Measurements from ENCODE around the gene CTDSPL.

CTDSPL gene

DNA sequence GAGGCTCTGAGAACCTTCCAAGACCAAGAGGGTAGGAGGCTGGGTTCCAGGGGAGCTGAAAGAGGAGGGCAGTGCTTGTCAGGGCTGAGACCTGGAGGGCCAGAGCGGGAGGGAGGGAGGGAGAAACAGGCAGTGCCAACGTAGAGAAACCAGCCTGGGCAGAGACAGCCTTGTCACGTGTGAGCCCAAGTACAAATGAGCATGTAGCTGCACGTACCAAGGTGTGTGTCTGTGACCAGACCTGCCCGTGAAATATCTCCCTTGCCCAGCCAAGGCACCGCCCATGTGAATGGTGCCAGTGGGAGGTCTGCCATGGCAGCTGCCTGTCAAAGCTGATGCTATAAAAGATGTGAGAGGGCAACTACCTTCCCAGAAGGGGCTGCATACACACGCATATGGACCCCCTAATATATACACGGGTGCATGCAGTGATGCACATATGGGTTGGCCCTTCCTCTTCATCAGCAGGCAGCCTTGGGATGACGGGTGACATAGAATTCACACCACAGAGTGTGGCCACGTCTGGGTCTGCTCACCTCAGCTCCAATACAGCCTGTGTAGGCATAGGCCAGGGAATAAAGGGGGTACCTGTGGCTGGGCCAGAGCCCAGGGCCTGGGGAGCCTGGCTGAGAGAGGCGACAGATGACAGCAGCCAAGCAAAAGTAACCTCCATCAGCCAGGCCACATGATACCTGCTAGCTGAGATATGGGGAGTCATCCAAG lies 7.8 kb upstream of the CTDSPL start:
- no peak for DNase-seq (ENCODE audit: low spot score)

DNA sequence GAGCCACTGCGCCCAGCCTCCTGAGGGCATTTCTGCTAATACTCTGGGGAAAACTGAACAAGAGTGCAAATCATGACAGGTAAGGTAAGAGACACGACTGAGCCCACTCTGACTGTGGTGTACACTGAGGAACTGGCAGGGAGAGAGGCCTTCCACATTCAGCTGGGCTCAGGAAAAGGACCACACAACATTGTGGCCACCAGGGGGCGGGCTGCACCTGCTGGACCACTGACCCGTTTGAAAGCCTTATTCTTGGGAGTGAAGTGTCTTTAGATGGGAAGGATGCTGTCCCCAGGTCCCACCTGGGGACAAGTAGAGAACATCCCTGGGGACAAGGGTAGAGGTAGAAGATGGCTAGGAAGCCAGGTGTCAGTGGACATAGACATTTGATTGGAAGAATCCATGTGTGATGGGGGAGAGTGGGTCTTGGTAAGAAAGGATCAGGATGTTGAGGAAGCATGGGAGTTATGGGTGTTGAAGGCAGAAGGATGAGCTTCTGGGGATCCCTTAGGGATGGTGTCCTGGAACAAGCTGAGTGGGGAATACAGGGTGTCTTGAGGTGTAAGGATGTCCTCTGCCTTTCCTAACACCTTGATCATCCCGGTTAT lies 6.2 kb upstream of the CTDSPL start:
- DNase-seq (ENCODE audit: low spot score) = peak; percentile 86

DNA sequence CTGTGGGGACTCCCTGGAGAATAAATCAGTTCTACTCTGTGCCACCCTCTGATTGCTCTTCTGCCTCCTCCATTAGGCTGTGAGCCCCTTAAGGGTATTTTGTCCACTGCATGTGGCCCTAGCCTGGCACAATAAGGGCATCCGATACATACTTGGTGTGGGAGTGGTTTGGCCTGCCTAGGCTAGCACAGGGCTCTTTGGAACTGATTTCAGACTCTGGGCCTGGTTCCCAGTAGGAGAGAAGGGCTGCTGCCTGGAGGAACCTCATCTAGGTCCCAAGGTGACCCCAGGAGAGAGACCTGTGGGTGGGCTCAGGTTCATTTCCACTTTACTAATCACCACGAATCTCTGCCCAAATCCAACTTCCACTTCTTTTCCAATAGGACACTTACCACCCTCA lies 5.3 kb upstream of the CTDSPL start:
- no peak for DNase-seq (ENCODE audit: low spot score)

DNA sequence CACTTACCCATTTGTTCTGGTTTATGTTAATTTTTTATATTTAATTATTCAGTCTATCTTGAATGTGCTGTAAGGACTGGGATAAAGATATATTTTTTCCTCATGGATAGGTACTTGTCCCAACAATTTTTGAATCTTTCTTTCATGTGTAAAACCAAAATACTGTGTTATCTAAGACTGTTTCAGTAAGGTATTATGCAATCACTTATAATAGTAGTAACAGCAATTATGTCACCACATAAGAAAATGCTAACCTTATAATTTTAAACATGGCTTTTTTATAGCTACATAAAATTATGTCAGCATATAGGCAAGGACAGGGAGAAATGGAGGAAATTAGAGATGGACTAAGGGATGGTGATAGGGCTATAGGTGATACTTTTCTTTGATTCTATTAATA lies 2.9 kb upstream of the CTDSPL start:
- no peak for DNase-seq (ENCODE audit: low spot score)

DNA sequence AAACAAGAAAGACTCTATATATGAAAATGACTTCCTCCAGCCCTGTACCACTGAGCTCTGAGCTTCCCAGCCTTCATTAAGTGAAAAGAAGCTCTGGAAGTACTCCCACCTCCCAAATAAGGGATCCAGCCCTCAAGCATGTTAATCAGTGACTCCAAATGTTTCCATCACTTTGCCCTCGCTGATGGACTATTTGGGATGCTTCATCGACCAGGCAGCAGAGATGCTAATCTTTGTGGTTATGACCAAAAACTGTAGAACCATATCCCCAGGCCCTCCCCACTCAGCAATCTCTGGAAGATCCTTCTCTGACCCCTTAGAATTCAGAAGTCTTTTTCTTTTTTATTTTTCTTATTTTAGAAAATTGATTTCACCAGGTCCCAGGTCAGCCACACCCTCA lies 2.3 kb upstream of the CTDSPL start:
- DNase-seq (ENCODE audit: low spot score) = no peak

DNA sequence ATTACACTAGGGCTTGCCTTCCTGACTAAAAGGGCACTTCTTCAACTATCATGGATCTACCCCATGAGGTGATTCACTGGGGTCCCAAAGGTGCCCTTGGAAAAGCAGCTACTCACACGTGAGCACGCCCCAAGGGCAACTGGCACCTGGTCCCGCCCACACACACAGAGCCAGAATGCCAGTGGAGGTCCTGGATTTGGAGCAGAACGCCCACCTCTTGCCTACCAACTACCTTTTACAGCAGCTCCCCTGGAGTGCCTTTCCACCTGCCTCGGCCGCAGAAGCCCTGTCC lies 1.8 kb upstream of the CTDSPL start:
- no peak for DNase-seq (ENCODE audit: low spot score)

DNA sequence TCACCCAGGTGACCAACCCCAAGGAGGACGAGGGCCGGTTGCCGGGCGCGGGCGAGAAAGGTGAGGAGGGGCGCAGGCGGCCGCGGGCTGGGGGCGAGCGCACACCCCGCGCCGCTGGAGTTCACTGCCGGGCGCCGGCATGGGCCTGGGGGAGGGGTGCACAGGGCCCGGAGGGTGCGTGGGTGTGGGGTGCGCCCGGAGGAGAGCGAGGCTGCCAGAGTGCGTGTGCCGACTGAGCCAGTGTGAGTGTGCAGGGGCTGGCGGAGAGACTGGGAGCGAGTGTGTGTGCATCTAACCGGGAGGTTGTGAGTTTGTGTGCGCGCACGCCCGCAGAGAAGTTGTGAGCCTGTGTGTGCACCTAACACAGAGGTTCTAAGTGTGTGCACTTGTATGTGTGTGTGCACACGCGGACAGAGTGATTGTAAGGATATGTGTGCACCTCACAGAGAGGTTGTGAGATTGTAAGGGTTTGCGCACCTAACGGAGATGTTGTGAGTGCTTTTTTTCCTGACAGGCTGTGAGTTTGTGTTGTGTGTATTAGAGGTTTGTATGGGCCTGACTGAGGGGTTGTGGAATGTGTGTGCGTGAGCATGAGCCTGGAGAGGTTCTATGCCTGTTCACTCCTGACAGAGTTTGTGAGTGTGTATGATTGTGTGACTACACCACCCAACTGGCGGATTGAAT lies 681 bp downstream of the CTDSPL start:
- peak; percentile 83 for DNase-seq (ENCODE audit: low spot score)

DNA sequence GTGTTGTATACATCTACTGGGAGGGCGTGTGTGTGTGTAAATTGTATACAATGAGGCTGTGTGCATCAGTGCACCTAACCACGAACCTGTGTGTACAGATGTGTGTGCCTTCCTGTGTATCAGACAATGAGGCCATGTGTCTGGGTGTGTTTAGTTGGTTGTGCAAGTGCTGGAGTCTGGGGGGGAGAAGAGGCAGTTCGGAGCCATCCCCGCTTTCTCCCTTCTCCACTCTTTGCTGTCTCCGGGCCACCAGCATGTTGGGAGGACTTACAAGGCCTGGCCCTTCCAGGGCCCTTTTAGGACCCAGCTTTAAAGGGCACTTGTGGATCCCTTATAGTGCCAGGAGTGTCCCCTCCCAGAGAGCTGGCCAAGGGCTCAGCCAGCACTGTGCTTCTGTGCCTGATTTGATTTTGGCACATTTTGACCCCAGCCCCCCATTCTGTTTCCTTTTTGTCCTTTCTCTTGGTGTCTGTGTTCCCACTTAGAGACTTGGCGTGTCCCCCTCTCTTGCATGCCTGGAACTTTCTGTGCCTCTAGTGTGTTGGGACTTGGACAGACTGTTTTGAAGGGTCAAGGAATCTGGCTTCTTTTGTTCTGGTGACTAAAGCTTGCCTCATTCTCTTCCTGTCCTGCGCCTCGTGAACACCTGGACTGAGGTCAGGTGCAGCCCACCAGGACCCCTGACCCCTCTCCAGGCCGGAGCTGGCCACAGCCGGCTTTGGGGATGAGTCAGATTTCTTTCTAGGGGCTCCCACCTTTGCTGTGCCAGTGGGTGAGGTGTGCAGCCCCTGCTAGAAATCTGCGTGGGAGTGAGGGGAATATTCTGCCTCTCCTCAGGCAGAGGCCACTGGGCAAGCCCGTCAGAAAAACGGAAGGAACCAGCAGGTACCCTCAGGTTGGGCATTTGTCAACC lies 1.5 kb downstream of the CTDSPL start:
- peak; percentile 37 for DNase-seq (ENCODE audit: low spot score)

DNA sequence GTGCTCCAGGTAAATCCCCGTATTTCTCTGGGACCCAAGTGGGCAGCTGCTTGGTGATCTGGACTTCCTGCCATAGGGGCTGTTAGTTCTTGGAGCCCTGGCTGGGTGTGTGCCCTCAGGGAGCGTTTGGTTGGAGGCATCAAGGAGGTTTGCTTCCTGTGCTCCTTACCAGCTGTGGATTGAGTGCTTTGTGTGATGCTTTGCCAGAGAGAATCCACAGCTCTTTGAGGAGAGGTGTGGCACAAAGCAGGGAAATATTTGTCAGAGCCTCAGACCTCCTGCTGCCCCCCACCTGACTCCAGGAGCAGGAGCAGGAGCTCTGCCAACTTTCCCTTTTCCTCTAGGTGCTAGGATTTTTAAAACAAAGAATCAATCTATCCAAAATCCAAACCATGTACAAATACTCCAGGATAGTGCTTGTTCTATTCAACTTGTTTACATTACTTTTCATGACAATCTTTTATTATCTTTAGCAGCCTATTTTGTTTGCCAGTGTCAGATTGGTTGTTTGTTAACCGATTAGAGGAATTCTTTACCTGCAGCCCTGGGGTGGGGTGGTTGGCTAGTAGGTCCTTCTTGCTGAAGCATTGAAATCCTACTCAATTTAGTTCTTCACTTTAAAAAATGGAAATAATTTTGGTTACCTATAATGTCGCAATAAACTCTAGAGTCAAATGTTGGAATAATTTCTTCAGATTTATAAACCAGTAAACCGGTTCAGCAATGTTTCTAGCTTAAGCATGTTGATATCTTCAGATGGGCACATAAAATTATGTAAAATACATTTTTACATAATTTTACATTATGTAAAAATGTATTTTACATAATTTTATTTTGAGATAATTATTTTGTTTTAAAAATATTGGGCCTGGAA lies 2.5 kb downstream of the CTDSPL start:
- DNase-seq (ENCODE audit: low spot score) = no peak

DNA sequence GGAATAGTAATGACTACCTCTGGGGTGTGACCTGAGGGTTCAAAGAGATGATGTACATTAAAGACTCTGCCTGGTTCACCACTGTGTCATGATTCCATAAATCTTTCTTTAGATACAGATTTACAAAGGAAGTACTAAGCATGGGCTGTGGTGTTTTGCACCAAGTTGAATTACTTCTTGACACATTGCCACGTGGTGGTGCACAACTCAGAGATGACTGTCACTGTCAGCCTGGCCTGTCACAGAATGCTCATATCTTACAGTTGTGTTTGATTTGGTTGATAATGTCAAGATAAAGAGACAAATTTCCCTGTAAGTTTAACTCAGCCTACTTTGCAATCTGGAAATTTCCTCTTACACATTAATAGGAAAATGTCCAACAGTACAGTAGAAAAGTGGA lies 3.2 kb downstream of the CTDSPL start:
- DNase-seq (ENCODE audit: low spot score) = no peak

DNA sequence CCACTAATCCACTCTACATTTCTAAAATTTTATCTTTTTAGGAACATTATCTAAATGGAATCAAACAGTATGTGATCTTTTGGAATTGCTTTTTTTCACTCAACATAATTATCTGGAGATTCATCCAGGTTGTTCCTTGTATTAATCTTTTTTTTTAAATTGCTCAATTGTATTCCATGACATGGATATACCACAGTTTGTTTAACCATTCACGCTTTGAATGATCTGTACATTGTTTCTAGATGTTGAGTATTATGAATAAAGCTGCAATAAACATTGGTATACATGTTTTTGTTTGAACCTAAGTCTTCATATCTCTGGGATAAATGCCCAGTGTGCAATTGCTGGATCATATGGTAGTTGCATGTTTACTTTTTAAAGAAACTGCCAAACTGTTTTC lies 5.5 kb downstream of the CTDSPL start:
- no peak for DNase-seq (ENCODE audit: low spot score)

DNA sequence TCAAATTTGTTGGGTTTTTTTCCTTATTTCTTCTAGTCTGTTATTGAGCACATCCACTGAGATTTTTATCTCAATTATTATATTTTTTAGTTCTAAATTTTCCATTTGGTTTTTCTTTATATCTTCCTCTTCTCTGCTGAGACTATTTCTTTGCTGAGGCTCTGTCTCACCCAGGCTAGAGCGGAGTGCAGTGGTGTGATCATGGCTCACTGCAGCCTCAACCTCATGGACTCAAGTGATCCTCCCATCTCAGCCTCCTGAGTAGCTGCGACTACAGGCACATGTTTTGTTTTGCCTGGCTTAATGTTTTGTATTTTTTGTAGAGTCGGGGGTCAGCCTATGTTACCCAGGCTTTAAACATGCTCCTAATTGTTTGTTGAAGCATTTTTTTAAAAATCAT lies 10.2 kb downstream of the CTDSPL start:
- DNase-seq (ENCODE audit: low spot score) = no peak

DNA sequence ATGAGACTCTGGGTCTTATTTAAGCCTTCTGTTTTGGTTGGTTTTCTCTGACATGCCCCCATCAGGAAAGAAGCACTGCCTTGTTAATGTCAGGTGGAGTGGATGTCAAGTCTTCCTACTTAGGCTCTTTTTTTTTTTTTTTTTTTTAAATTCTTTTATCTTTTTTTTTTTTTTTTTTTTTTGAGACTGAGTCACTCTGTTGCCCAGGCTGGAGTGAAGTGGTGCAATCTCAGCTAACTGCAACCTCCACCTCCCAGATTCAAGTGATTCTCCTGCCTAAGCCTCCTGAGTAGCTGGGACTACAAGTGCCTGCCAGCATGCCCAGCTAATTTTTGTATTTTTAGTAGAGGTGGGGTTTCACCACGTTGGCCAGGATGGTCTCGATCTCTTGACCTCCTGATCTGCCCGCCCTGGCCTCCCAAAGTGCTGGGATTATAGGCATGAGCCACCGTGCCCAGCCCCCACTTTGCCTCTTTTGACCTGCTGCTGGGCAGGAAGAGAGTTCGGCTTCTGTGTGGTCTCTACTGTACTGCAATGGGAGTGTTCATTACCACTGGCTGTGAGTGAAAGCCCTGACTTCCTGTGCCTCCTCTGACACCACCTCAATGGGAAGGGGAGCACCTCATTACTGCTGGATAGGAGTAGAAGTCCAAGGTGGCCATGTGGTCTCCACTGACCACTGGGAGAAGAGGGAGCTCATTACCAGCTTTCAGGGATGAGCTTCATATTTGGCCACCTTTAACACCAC lies 10.9 kb downstream of the CTDSPL start:
- DNase-seq (ENCODE audit: low spot score) = no peak

DNA sequence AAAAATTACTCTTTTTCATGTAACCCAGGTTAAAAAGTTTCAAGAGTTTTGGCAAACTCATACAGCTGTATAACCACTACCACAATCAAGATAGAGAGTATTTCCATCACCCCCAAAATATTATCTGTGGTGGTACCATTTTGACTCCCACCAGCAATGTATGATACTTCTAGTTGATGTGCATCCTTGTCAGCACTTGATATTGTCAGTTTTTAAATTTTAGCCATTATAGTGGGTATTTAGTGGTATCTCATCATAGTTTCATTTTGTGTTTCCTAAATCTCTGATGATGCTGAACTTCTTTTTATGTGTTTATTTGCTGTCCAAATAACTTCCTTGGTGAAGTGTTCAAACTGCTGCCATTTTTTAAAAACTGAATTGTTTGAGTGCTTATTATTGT lies 14.6 kb downstream of the CTDSPL start:
- no peak for DNase-seq (ENCODE audit: low spot score)

DNA sequence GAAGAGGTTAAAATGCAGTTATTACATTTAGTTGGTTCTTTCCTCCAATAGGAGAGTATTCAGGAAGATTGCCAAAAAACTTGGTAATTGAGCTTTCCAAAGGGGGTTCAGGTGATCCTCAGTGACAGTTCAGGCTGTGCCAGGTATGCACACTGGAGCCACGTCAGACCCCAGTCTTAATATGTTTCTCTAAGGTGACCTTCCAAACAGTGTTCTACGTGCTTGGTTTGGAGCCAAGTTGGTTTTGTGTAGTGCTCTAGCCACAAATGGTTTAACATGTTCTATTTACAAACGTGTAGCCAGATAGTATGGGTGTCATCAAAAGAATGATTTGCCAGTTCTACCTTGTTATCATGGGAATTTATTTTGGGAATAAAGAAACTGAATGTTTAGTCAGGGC lies 21.0 kb downstream of the CTDSPL start:
- DNase-seq (ENCODE audit: low spot score) = no peak

DNA sequence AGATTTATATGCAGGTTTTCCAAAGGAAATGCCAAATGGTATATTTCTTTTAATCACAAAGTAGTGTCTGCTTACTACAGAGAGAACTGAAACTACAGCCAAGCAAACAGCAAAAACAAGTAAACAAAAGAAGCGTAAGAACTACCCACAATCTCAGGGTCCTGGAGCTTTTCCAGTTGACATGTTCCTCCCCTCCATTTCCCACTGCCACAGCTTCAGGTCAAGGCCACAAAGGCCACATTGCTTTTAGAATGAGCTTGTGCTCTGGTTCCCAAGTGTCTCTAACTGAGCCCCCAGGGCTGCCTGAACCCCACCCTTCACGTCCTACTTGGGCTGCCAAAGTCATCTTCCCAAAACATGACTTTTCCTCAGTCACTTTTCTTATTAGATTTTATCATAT lies 24.1 kb downstream of the CTDSPL start:
- DNase-seq (ENCODE audit: low spot score) = no peak

DNA sequence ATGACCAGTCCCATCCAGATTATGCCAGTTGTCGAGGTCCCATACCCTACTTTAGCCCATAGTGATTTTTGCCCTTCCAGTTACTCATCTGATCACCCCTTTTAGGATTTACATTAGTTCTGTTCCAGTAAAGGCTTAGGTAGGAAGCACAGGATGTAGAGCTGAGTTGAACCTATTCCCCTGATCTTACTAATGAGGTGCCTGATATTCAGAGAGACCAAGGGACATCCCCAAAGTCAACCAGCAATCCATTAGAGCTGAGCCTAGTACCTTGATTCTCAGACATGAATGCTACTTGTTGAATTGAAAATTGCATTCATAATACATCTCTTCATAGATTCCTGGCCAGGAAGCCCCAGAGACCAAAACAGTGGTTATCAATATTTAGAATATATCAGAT lies 24.7 kb downstream of the CTDSPL start:
- no peak for DNase-seq (ENCODE audit: low spot score)

DNA sequence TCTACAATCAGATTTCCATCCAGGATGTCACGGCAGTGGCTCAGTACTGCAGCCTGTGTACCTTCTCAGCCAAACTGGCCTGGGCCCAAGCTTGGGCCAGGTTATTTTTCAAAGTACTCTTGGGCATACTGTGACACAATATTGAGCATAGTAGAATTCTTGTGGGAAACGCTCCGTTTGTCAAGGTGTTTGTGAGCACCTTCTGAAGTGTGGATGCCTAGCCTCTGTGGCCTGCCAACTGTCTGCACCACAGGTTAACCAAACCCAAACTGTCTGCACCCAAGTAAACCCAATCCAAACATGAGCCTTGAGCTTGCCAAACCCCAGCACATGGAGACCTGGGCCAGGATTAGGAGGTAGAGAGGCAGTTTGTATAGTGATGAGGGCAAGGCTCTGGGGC lies 25.4 kb downstream of the CTDSPL start:
- DNase-seq (ENCODE audit: low spot score) = no peak

DNA sequence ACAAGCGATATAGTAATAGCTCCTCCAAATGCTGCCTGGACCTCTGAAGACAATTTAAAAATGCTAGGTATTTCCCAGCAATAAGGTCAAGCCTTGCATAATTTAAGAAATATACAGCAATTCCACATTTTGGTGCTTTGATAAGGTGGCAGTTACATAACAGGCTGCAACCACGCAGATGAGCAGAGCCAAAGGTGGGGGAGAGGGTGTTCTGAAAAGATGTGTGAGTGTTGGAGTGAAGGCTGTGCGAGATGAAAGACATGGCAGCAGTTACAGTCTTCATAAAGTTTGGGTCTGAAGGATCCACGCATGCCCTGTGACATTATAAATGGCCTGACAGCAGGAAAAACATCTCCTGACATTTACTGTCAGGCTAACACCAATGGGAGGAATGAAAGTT lies 26.1 kb downstream of the CTDSPL start:
- DNase-seq (ENCODE audit: low spot score) = no peak

DNA sequence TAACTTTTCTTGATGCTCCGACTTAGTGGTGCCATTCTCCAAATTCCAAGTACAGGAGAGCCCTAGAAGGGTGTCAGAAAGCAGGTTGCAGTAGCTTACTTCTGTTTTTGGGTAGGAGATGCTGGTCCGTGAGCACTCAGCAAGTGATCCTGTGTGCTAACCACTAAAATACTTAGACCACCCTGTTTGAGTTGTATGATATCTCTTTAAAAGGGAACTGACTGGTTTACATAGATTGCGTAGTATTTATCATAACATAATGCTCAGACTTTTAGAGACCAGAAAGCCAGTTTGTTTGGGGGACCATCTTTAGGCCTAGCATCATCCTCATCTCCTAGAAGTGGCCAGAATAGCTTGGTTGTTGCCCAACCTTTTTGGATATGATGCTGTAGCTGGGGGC lies 26.7 kb downstream of the CTDSPL start:
- no peak for DNase-seq (ENCODE audit: low spot score)

DNA sequence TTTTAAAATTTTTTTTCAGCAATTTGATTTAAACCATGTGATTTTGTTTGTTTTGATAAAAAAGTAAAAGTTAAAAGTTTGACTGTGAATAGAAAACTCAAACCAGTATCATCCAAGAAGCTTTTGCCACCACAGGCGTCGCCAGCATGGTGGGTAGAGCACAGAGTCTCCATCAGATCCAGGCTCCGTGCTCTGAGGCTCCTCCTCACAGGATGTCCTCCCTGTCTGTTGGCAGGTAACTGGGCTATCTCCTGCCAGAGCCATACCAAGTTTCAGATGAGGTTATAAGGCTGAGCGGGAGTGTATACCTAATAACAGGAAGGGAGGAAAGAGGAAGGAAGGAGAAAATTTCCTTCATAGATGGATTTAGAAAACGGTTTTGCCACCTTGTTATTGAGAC lies 28.8 kb downstream of the CTDSPL start:
- DNase-seq (ENCODE audit: low spot score) = no peak
